AG10803 (cell line): ENCODE results near the gene FNDC3B.

ENCODE experiments used
- DNase-seq: peaks from one replicate; pipeline ENCODE4 v3.0.0; 2010; ENCODE audit warnings: low read depth
- H3K4me3 ChIP-seq: 2 replicates; pipeline ENCODE4 v1.5.1; 2011; ENCODE audit warnings: mild to moderate bottlenecking, low read length, control low read depth
- TF ChIP-seq, protein P1 (sequence below): conservative IDR thresholded peaks from 2 replicates; pipeline ENCODE4 v1.5.1; 2011; ENCODE audit warnings: mild to moderate bottlenecking, low read length, control low read depth, inconsistent platforms

FNDC3B gene

GRCh38 chr3:172146349-172146748, 107.0 kb downstream of the FNDC3B start:
- TF ChIP-seq, protein P1, sequence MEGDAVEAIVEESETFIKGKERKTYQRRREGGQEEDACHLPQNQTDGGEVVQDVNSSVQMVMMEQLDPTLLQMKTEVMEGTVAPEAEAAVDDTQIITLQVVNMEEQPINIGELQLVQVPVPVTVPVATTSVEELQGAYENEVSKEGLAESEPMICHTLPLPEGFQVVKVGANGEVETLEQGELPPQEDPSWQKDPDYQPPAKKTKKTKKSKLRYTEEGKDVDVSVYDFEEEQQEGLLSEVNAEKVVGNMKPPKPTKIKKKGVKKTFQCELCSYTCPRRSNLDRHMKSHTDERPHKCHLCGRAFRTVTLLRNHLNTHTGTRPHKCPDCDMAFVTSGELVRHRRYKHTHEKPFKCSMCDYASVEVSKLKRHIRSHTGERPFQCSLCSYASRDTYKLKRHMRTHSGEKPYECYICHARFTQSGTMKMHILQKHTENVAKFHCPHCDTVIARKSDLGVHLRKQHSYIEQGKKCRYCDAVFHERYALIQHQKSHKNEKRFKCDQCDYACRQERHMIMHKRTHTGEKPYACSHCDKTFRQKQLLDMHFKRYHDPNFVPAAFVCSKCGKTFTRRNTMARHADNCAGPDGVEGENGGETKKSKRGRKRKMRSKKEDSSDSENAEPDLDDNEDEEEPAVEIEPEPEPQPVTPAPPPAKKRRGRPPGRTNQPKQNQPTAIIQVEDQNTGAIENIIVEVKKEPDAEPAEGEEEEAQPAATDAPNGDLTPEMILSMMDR = no peak
- no peak overlapping the region for H3K4me3 ChIP-seq
- no peak for DNase-seq

- DNase-seq = no peak
- TF ChIP-seq, protein P1 = no peak
- no peak overlapping the region for H3K4me3 ChIP-seq
Measured at GRCh38 chr3:172147113-172147818, 107.9 kb downstream of the FNDC3B start.

GRCh38 chr3:172148241-172148640, 108.9 kb downstream of the FNDC3B start:
- no peak overlapping the region for H3K4me3 ChIP-seq
- TF ChIP-seq, protein P1 = no peak
- DNase-seq = no peak

- no peak overlapping the region for H3K4me3 ChIP-seq
- TF ChIP-seq, protein P1 = no peak
Measured at GRCh38 chr3:172148702-172149565, 109.6 kb downstream of the FNDC3B start.

GRCh38 chr3:172150268-172150667, 110.9 kb downstream of the FNDC3B start:
- TF ChIP-seq, protein P1 = no peak
- no peak overlapping the region for H3K4me3 ChIP-seq
- DNase-seq = no peak

More at GRCh38 chr3:172148702-172149565, 109.6 kb downstream of the FNDC3B start:
- no peak for DNase-seq

DNA sequence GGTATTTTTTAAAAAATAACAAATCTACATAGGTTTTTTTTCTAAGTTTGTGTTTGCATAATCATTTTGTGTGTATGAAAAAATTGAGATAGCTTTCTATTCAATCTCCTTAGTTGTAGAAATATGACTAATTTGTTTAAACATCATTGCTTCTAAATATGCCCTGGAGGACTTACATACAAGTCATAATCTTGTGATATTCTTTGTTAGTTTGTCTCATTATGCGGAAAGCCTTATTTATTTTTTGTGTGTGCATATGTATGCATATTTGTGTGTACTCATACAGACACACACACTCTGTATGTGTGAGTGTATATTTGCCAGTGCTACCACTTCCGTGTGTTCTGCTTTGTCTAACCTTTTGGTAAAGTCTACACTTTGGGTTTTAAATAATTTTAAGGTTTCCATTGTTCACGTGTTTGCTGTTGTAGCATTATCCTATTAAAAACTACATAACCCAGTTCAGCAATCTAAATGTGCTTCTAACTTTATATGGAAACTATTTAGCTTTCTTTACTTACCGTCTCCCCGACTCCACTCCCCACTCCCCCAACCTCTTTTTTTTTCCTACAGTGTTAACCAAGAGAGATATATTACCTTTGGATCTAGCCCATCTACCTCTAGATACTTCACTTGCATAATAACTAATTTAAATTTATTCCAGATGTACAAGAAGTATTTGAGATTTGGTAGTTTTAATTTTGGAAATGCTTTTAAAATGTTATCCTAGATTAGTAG, 111.7 kb downstream of the FNDC3B start:
- H3K4me3 ChIP-seq = no peak overlapping the region
- no peak for DNase-seq
- TF ChIP-seq, protein P1 = no peak
